Measurements from ENCODE around the gene ELF2.

GRCh38 chr4:139134403-139134802 lies 42.6 kb downstream of the ELF2 start:
- TF ChIP-seq CTCF (IDR thresholded peaks at IDR 0.05; ENCODE audit: low read depth, low read length) (no peak), MYC (IDR thresholded peaks at IDR 0.05; ENCODE audit: low read depth, low read length) (no peak)
